ENCODE results near the gene CD2BP2. TPM values are rescaled to one million over a fixed set of nuclear protein-coding genes. Genes with fewer than 3 reads are reported as not detected.

Gene CD2BP2
- polyA plus RNA-seq, 1 of the 3 experiments (the other 2 are of a cell fraction): 80.8 TPM

DNA sequence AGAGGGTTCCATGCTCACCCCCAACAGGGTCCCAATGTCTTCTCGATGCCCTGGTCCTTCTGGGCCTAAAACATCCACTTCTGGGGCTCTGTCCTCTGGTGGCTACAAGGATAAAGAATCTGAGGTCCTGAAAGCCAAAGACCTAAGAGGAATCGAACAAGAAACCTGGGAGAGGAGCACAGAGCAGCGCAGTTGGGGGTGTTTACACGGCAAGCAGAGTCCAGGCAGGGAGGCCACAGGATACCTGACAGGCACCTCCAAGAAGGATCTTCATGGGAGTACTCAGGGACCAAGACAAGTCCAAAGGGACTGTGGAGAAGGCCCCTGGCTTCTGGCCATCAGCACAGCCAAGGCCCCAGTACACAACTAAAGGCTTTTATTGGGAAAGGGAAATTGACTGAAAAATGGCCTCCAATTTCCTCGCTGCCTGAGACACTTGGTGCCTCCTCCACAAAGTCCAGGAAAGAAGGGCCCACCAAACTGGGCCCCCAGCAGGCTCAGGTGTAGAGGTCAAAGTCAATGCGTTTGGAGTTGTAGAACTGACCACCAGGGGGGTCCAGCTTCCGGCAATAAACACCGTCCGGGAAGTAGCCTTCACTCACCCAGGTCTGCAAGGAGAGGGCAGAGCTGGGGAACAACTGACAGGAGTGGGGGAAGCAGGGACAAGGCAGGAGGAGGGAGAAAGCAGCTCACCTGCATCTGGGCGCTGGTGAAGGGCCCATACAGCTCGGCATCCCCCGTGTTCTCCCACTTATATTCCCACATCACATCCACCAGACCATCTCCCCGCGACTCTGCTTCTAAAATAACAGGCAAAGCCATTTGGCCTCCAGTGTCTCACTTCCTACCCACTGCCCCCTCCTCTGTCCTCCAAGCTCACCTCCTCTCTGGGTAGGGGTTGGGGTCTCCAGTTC lies 2.4 kb downstream of the CD2BP2 start:
- ChIA-PET POLR2A (no interaction called here), CTCF (interaction anchor here (1.1 to 3.6 kb wide), 5 partner anchors 13 to 95 kb away, joined by 3 to 23 read pairs (median 7); partner anchors contain the start of gene ZNF771)
- H3K9ac ChIP-seq: peak overlapping the region; percentile 27; the same call in 1 of the 2 replicates
- H3K27me3 ChIP-seq (ENCODE audit: insufficient read depth): no peaks in the 10 kb centered on the region
- peak overlapping the region in 1 of 2 experiments; percentile 9; a peak in 1 of 4 replicates for H3K4me3 ChIP-seq (ENCODE audit: low read depth in 2 of 2, low read length in 1 of 2)
- H3F3A ChIP-seq (replicated peaks; ENCODE audit: insufficient read depth): peaks cover 13% of the 10 kb centered on the region
- H2AFZ ChIP-seq (ENCODE audit: low read depth): no peak overlapping the region
- H4K20me1 ChIP-seq (ENCODE audit: insufficient read depth): peaks cover 21% of the 10 kb centered on the region
- H3K36me3 ChIP-seq (replicated peaks in 1 of 2; ENCODE audit: control insufficient read depth in 1 of 2, insufficient read depth in 2 of 2, low read length in 1 of 2): peaks cover 22 to 45% of the 10 kb centered on the region in 2 experiments
- no peaks in the 10 kb centered on the region for H3K9me2 ChIP-seq
- H3K4me2 ChIP-seq: peak overlapping the region; percentile 96
- DNase-seq: peak; percentile 46
- H3K27ac ChIP-seq (ENCODE audit: low read depth in 2 of 2, low read length in 1 of 2): peak overlapping the region; percentile 24 to 99; a peak in 2 of 4 replicates
- peaks cover 34 to 38% of the 10 kb centered on the region in 2 experiments for H3K4me1 ChIP-seq (ENCODE audit: control insufficient read depth in 1 of 2, insufficient read depth in 2 of 2, low read depth in 1 of 2, low read length in 1 of 2)
- no peaks in the 10 kb centered on the region for H3K9me3 ChIP-seq
- peaks cover 26% of the 10 kb centered on the region for H3K79me2 ChIP-seq (ENCODE audit: insufficient read depth)
- 81% methylated on average over 14 of the region's 14 CpGs for WGBS (ENCODE audit: low lambda C conversion rate)
- TF ChIP-seq CTCF (IDR thresholded peaks at IDR 0.05) (peak; percentile 46), FOXJ3 (CRISPR knock-in tag; IDR thresholded peaks at IDR 0.05) (no peak), EP300 (IDR thresholded peaks at IDR 0.05; ENCODE audit: borderline replicate concordance in 1 of 2, low read depth in 1 of 2, low read length in 1 of 2) (no peak)

- Histone ChIP-seq H3K9me2 (no peaks in the 10 kb centered on the region), H3K9ac (peak overlapping the region; percentile 27; the same call in 1 of the 2 replicates), H3K4me3 (ENCODE audit: low read depth in 2 of 2, low read length in 1 of 2) (no peak overlapping the region), H3K27me3 (ENCODE audit: insufficient read depth) (no peaks in the 10 kb centered on the region), H3K4me1 (ENCODE audit: control insufficient read depth in 1 of 2, insufficient read depth in 2 of 2, low read depth in 1 of 2, low read length in 1 of 2) (peaks cover 29 to 34% of the 10 kb centered on the region in 2 experiments), H3K9me3 (no peaks in the 10 kb centered on the region), H3K4me2 (peak overlapping the region; percentile 96), H2AFZ (ENCODE audit: low read depth) (no peak overlapping the region), H4K20me1 (ENCODE audit: insufficient read depth) (peaks cover 21% of the 10 kb centered on the region), H3K36me3 (replicated peaks in 1 of 2; ENCODE audit: control insufficient read depth in 1 of 2, insufficient read depth in 2 of 2, low read length in 1 of 2) (peaks cover 22 to 37% of the 10 kb centered on the region in 2 experiments), H3K27ac (ENCODE audit: low read depth in 2 of 2, low read length in 1 of 2) (peak overlapping the region; percentile 24 to 99; a peak in 2 of 4 replicates), H3K79me2 (ENCODE audit: insufficient read depth) (peaks cover 26% of the 10 kb centered on the region), H3F3A (replicated peaks; ENCODE audit: insufficient read depth) (peaks cover 13% of the 10 kb centered on the region)
- POLR2A ChIA-PET: no interaction called here
- 56% methylated on average over 10 of the region's 11 CpGs for WGBS (ENCODE audit: low lambda C conversion rate)
- DNase-seq: no peak
- CTCF ChIA-PET: interaction anchor here (1.1 kb wide), 1 partner anchor 26 kb away, joined by 3 read pairs; no protein-coding TSS in a partner anchor
- TF ChIP-seq MEF2A (IDR thresholded peaks at IDR 0.05; ENCODE audit: borderline replicate concordance, low read depth): no peak
- no peak for TF ChIP-seq YY1 (IDR thresholded peaks at IDR 0.05; ENCODE audit: low read depth)
- no peak for TF ChIP-seq EZH2phosphoT487 (IDR thresholded peaks at IDR 0.05; ENCODE audit: borderline replicate concordance, low read depth)
- TF ChIP-seq IRF3 (IDR thresholded peaks at IDR 0.05; ENCODE audit: low read depth, low read length): no peak
- no peak for TF ChIP-seq ELF1 (IDR thresholded peaks at IDR 0.05)
- peak; percentile 79 for TF ChIP-seq TCF12 (IDR thresholded peaks at IDR 0.05)
- no peak for TF ChIP-seq NRF1 (IDR thresholded peaks at IDR 0.05; ENCODE audit: low read depth, low read length)
- TF ChIP-seq JUND (IDR thresholded peaks at IDR 0.05): peak; percentile 79
- TF ChIP-seq CHD2 (IDR thresholded peaks at IDR 0.05; ENCODE audit: low read length, partially characterized antibody): no peak
- peak; percentile 99 for TF ChIP-seq NFIC (IDR thresholded peaks at IDR 0.05; ENCODE audit: borderline replicate concordance)
- no peak for TF ChIP-seq FOXM1 (IDR thresholded peaks at IDR 0.05; ENCODE audit: low read depth)
- peak; percentile 86; the same call in 1 of the 2 replicates for TF ChIP-seq FOSL2 (IDR thresholded peaks at IDR 0.05; ENCODE audit: borderline replicate concordance, low read depth)
- TF ChIP-seq, protein P1, sequence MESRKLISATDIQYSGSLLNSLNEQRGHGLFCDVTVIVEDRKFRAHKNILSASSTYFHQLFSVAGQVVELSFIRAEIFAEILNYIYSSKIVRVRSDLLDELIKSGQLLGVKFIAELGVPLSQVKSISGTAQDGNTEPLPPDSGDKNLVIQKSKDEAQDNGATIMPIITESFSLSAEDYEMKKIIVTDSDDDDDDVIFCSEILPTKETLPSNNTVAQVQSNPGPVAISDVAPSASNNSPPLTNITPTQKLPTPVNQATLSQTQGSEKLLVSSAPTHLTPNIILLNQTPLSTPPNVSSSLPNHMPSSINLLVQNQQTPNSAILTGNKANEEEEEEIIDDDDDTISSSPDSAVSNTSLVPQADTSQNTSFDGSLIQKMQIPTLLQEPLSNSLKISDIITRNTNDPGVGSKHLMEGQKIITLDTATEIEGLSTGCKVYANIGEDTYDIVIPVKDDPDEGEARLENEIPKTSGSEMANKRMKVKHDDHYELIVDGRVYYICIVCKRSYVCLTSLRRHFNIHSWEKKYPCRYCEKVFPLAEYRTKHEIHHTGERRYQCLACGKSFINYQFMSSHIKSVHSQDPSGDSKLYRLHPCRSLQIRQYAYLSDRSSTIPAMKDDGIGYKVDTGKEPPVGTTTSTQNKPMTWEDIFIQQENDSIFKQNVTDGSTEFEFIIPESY (IDR thresholded peaks at IDR 0.05; ENCODE audit: borderline replicate concordance, low read depth): no peak
- no peak for TF ChIP-seq RFX5 (IDR thresholded peaks at IDR 0.05; ENCODE audit: low read length)
- no peak for TF ChIP-seq GABPA (IDR thresholded peaks at IDR 0.05; ENCODE audit: low read depth)
- TF ChIP-seq RAD21 (IDR thresholded peaks at IDR 0.05; ENCODE audit: low read length): no peak
- no peak for TF ChIP-seq TAF1 (IDR thresholded peaks at IDR 0.05; ENCODE audit: borderline replicate concordance, low read depth, low read length)
Measured at GRCh38 chr16:30351586-30352419, 3.3 kb downstream of the CD2BP2 start.

All from SK-N-SH (cell line).